ENCODE measurements around the gene PAX8.

DNA sequence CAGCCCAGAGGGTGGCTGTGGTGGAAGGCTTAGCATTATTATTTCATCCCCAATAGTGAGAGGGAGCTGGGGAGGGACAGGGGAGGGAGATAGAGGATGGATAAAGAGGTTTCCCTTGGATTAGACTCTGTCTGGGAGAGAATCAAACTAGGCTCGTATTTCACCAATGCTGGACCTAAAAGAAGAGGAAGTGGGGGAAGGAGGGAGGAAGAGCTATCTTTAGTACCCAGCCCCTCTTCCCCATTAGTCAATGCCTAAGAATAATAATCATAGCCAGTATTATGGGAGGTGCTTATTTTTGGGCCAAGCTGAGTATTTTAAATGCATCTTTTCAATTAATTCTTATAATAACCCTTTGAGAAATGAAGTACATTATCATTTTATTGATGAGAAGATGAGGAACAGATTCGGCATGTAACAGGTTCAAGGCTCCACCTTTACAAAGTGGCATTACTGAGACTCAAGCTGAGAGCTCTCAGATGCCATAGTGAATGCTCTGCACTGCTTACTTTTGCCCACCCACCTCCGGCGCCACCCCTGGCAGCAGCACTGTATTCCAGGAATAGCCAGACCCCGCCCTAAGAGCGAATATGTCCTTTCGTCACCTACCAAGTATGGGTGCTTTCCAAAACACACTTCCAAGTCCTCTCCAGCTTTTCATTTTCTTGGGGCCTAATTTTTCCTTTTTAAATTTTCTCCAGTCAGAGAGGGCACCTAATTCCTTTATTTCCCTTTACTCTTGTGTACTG is 21.0 kb downstream of the PAX8 start:
- TF ChIP-seq, protein P1, sequence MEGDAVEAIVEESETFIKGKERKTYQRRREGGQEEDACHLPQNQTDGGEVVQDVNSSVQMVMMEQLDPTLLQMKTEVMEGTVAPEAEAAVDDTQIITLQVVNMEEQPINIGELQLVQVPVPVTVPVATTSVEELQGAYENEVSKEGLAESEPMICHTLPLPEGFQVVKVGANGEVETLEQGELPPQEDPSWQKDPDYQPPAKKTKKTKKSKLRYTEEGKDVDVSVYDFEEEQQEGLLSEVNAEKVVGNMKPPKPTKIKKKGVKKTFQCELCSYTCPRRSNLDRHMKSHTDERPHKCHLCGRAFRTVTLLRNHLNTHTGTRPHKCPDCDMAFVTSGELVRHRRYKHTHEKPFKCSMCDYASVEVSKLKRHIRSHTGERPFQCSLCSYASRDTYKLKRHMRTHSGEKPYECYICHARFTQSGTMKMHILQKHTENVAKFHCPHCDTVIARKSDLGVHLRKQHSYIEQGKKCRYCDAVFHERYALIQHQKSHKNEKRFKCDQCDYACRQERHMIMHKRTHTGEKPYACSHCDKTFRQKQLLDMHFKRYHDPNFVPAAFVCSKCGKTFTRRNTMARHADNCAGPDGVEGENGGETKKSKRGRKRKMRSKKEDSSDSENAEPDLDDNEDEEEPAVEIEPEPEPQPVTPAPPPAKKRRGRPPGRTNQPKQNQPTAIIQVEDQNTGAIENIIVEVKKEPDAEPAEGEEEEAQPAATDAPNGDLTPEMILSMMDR (conservative IDR thresholded peaks at IDR 0.05; ENCODE audit: low read length) = no peak
- TF ChIP-seq EZH2phosphoT487 (IDR thresholded peaks at IDR 0.05; ENCODE audit: borderline replicate concordance, low read depth, low read length) = no peak
